WI38 (cell line): ENCODE results near the gene IRS4.

Experiments
- H3K4me3 ChIP-seq: 2 replicates; pipeline ENCODE4 v1.5.1; 2011; ENCODE audit warnings: low read depth, mild to moderate bottlenecking, control low read depth, low read length
- CTCF ChIP-seq: IDR thresholded peaks from 2 replicates; pipeline ENCODE4 v1.5.1; 2012; ENCODE audit warnings: low read depth, mild to moderate bottlenecking, control low read depth, low read length

IRS4 gene

GRCh38 chrX:108736509-108737479 is at the start of gene IRS4:
Gene IRS4 (minus strand): TSS chrX:108736563.
- peak within 1 kb of the TSS; percentile 41 for H3K4me3 ChIP-seq

GRCh38 chrX:108772549-108772948 is 36.2 kb upstream of the IRS4 start:
- no peak for TF ChIP-seq CTCF
- H3K4me3 ChIP-seq = no peak overlapping the region

More at GRCh38 chrX:108736509-108737479, at the start of gene IRS4:
- TF ChIP-seq CTCF = no peak

- no peak for TF ChIP-seq CTCF
- no peak overlapping the region for H3K4me3 ChIP-seq
Observed at GRCh38 chrX:108763559-108763958, 27.2 kb upstream of the IRS4 start.

- no peak for TF ChIP-seq CTCF
Observed at GRCh38 chrX:108740299-108740774, 4.0 kb upstream of the IRS4 start.

GRCh38 chrX:108737754-108738153 is 1.4 kb upstream of the IRS4 start:
- TF ChIP-seq CTCF = no peak
- H3K4me3 ChIP-seq = no peak overlapping the region

More at GRCh38 chrX:108740299-108740774, 4.0 kb upstream of the IRS4 start:
- H3K4me3 ChIP-seq = no peak overlapping the region

- TF ChIP-seq CTCF = no peak
- peak overlapping the region; percentile 17; the same call in 1 of the 2 replicates for H3K4me3 ChIP-seq
Observed at GRCh38 chrX:108735679-108736508, 469 bp downstream of the IRS4 start.
